Neural progenitor cell (in vitro differentiated cells): ENCODE results near the gene TRAF4.

Experiments
- CTCF ChIP-seq: fragments of 200-600 bp; sonication (generic); IDR thresholded peaks from 2 replicates; pipeline ENCODE4 v1.5.1; 2017; ENCODE audit warnings: antibody characterized with exemption, mild to moderate bottlenecking
- EZH2 ChIP-seq: fragments of 200-600 bp; sonication (generic); IDR thresholded peaks from 2 replicates; pipeline ENCODE4 v1.6.1; 2017; ENCODE audit warnings: antibody characterized with exemption, mild to moderate bottlenecking, moderate library complexity

- TF ChIP-seq CTCF (no peak), EZH2 (no peak)
Observed at GRCh38 chr17:28748852-28749515, 5.2 kb downstream of the TRAF4 start.
